ENCODE measurements around the gene CLIC4. TPM values are rescaled to one million over a fixed set of nuclear protein-coding genes. Genes with fewer than 3 reads are reported as not detected.

The CLIC4 gene
- total and polyA plus RNA-seq, 9 of the 15 experiments (the other 6 are each of a cell fraction or from before 2014, with no cell fraction given) = 16.0 to 67.5 (median 38.4) TPM

DNA sequence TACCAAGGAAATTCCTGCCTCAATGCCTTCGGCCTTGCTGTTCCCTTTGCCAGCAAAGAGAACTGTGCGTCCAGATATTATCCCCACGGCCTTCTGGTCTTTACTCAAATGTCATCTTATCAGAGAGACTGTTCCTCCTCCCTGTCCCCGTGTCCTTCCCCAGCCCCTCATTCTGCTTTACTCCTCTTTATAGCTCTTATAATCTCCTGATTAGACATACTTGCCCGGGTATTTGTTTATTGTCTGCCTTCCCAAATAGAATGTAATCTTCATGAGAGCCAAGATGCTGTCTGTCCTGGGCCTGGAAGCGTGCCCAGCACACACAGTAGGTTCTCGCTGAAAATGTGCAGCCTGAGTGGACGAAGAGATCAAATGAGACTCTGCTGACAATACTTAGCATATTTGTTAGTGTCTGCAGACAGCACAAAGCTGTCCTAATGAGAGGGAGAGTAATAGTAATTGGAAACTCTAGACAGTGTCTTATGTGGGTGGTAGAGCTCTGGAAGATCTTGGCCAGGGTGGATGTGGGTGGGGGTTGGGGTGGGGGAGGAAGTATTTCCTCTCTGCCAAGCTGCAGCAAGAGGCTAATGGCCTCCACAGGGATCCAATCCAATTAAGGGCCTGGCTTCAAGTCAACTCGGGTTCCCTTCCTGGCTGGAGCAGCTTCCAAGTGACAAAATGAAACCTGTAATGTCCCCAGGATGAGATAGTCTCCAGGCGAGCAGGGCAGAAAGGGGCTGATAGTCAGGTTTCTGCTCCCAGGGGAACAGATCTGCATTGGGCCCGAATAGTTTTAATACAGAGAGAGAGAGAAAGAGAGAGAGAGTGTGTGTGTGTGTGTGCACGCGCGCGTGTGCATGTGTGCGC lies 9.5 kb upstream of the CLIC4 start (continued):
- TF ChIP-seq TFAM (CRISPR knock-in tag; conservative IDR thresholded peaks at IDR 0.05) (no peak), SLC30A9 (CRISPR knock-in tag; IDR thresholded peaks at IDR 0.05) (no peak), ZNF57 (CRISPR knock-in tag; IDR thresholded peaks at IDR 0.05) (no peak), ATF7 (IDR thresholded peaks at IDR 0.05) (0 out of 2 replicates have a peak, but pooled peaks have one; percentile 9), HDAC6 (IDR thresholded peaks at IDR 0.05; ENCODE audit: low read depth, low read length) (no peak), TEAD2 (tag; IDR thresholded peaks at IDR 0.05) (0 out of 2 replicates have a peak, but pooled peaks have one; percentile 71), ZNF766 (CRISPR knock-in tag; conservative IDR thresholded peaks at IDR 0.05) (peak; percentile 51), MECOM (CRISPR knock-in tag; IDR thresholded peaks at IDR 0.05) (0 out of 2 replicates have a peak, but pooled peaks have one; percentile 26), KLF10 (CRISPR knock-in tag; IDR thresholded peaks at IDR 0.05) (no peak), MTF1 (CRISPR knock-in tag; IDR thresholded peaks at IDR 0.05; ENCODE audit: borderline replicate concordance) (no peak)
- TF ChIP-seq, protein P1, sequence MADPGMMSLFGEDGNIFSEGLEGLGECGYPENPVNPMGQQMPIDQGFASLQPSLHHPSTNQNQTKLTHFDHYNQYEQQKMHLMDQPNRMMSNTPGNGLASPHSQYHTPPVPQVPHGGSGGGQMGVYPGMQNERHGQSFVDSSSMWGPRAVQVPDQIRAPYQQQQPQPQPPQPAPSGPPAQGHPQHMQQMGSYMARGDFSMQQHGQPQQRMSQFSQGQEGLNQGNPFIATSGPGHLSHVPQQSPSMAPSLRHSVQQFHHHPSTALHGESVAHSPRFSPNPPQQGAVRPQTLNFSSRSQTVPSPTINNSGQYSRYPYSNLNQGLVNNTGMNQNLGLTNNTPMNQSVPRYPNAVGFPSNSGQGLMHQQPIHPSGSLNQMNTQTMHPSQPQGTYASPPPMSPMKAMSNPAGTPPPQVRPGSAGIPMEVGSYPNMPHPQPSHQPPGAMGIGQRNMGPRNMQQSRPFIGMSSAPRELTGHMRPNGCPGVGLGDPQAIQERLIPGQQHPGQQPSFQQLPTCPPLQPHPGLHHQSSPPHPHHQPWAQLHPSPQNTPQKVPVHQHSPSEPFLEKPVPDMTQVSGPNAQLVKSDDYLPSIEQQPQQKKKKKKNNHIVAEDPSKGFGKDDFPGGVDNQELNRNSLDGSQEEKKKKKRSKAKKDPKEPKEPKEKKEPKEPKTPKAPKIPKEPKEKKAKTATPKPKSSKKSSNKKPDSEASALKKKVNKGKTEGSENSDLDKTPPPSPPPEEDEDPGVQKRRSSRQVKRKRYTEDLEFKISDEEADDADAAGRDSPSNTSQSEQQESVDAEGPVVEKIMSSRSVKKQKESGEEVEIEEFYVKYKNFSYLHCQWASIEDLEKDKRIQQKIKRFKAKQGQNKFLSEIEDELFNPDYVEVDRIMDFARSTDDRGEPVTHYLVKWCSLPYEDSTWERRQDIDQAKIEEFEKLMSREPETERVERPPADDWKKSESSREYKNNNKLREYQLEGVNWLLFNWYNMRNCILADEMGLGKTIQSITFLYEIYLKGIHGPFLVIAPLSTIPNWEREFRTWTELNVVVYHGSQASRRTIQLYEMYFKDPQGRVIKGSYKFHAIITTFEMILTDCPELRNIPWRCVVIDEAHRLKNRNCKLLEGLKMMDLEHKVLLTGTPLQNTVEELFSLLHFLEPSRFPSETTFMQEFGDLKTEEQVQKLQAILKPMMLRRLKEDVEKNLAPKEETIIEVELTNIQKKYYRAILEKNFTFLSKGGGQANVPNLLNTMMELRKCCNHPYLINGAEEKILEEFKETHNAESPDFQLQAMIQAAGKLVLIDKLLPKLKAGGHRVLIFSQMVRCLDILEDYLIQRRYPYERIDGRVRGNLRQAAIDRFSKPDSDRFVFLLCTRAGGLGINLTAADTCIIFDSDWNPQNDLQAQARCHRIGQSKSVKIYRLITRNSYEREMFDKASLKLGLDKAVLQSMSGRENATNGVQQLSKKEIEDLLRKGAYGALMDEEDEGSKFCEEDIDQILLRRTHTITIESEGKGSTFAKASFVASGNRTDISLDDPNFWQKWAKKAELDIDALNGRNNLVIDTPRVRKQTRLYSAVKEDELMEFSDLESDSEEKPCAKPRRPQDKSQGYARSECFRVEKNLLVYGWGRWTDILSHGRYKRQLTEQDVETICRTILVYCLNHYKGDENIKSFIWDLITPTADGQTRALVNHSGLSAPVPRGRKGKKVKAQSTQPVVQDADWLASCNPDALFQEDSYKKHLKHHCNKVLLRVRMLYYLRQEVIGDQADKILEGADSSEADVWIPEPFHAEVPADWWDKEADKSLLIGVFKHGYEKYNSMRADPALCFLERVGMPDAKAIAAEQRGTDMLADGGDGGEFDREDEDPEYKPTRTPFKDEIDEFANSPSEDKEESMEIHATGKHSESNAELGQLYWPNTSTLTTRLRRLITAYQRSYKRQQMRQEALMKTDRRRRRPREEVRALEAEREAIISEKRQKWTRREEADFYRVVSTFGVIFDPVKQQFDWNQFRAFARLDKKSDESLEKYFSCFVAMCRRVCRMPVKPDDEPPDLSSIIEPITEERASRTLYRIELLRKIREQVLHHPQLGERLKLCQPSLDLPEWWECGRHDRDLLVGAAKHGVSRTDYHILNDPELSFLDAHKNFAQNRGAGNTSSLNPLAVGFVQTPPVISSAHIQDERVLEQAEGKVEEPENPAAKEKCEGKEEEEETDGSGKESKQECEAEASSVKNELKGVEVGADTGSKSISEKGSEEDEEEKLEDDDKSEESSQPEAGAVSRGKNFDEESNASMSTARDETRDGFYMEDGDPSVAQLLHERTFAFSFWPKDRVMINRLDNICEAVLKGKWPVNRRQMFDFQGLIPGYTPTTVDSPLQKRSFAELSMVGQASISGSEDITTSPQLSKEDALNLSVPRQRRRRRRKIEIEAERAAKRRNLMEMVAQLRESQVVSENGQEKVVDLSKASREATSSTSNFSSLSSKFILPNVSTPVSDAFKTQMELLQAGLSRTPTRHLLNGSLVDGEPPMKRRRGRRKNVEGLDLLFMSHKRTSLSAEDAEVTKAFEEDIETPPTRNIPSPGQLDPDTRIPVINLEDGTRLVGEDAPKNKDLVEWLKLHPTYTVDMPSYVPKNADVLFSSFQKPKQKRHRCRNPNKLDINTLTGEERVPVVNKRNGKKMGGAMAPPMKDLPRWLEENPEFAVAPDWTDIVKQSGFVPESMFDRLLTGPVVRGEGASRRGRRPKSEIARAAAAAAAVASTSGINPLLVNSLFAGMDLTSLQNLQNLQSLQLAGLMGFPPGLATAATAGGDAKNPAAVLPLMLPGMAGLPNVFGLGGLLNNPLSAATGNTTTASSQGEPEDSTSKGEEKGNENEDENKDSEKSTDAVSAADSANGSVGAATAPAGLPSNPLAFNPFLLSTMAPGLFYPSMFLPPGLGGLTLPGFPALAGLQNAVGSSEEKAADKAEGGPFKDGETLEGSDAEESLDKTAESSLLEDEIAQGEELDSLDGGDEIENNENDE (IDR thresholded peaks at IDR 0.05; ENCODE audit: low read depth, low read length) = no peak
- TF ChIP-seq, protein P2, sequence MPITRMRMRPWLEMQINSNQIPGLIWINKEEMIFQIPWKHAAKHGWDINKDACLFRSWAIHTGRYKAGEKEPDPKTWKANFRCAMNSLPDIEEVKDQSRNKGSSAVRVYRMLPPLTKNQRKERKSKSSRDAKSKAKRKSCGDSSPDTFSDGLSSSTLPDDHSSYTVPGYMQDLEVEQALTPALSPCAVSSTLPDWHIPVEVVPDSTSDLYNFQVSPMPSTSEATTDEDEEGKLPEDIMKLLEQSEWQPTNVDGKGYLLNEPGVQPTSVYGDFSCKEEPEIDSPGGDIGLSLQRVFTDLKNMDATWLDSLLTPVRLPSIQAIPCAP (CRISPR knock-in tag; IDR thresholded peaks at IDR 0.05; ENCODE audit: borderline replicate concordance) = no peak

Data from K562 (cell line).